SHP77 (cell line): ENCODE measurements around the gene TWIST1.

ENCODE experiments used
- DNase-seq, 2 experiments: peaks; one replicate each; lab custom pipeline; 2025; lab: John Stamatoyannopoulos, UW

TWIST1 gene

DNA sequence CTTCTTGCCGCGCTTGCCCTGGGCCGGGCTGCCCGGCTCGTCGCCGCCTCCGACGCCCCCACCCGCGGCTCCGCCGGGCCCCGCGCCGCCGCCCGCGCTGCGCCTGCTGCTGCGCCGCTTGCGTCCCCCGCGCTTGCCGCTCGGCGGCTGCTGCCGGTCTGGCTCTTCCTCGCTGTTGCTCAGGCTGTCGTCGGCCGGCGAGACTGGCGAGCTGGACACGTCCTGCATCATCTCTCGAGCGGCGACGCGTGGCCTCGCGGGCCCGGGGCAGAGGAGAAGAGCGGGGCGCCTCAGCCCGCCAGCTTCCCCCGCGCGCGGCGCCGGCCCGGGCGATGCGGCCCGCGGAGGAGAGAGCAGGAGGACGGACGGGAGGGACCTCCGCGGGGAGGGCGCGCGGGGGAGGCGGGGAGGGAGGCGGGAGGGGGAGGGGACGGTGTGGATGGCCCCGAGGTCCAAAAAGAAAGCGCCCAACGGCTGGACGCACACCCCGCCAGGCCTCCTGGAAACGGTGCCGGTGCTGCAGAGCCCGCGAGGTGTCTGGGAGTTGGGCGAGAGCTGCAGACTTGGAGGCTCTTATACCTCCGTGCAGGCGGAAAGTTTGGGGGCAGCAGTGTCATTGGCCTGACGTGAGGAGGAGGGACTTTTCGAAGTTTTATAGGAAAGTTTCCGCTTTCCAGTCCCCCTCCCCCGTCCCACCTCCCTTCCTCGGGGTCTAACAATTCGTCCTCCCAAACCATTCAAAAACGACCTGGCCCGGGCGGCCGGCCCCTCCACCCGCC, at the start of gene TWIST1:
TSS of gene TWIST1 (minus strand) at position 546 of the 779 bp plus-strand sequence. CDS start at position 231, 315 bp downstream.
- peak; percentile 26 to 64 for DNase-seq

DNA sequence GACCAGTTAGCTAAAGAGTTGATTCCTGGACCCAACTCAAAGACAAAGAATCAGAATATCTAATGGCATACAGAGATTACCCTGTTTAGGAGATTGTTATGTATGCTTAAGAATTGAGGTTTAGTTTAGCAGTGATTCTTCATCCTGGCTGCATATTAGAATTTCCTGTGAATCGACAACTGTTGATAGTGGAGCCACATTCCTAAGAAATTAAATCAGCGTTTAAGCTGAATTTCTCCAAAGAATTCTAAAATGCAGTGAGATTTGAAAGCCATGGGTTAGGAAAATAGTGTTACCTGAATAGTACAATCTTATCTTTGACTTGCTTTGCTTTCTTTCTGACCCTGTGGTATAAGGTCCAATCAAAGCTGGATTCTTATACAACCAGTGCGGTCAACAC, 44.2 kb upstream of the TWIST1 start:
- DNase-seq: no peak

DNA sequence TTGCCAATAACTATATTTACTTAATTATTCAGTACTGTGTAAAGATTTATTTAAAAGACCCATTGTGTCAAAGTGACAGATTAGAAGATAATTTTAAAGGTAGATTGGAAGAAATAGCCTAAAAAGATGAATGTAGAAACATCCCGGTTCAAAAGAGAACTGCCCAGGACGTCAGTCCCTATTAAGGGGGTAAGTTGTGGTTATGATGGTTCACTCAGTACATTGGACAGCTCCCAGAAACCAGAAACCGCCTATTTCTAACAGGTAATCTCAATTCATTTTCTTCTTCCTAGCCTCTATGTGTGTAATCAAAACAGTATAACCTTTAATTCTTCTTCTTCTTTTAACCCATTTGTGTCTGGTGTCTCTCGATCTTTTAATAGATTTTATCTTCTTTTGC, 29.3 kb upstream of the TWIST1 start:
- no peak for DNase-seq

DNA sequence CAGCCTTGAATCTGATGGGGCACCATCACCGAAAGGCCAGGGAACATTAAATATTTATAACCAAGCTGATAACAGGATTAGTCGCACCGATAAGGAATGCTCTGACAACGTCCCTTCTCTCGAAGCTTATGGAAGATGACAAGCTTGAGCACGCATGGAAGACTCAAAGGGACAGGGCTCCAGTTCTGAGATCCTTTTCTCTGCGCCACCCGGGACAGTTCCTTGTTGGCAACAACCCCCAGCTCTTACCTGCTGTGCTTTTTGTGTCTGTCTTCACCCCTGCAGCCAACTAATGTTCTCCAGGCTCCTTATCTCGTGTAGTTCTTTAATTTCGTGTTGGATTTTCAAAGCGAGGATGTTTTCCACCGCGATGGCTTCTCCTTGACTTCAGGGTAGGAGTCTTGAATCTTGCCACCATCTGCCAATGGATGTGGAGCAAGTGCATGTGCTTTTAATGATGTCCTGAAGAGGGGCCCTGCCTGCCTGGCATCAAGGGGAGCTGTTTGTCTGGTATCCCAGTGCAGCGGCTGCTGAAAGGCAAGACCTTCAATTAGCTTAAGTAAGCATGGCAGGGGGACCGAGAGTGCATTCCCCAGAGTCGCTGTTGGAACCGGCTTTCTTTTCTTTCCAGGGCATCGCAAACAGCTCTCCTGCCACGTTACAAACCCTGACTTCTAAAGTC, 28.1 kb upstream of the TWIST1 start:
- DNase-seq: no peak

DNA sequence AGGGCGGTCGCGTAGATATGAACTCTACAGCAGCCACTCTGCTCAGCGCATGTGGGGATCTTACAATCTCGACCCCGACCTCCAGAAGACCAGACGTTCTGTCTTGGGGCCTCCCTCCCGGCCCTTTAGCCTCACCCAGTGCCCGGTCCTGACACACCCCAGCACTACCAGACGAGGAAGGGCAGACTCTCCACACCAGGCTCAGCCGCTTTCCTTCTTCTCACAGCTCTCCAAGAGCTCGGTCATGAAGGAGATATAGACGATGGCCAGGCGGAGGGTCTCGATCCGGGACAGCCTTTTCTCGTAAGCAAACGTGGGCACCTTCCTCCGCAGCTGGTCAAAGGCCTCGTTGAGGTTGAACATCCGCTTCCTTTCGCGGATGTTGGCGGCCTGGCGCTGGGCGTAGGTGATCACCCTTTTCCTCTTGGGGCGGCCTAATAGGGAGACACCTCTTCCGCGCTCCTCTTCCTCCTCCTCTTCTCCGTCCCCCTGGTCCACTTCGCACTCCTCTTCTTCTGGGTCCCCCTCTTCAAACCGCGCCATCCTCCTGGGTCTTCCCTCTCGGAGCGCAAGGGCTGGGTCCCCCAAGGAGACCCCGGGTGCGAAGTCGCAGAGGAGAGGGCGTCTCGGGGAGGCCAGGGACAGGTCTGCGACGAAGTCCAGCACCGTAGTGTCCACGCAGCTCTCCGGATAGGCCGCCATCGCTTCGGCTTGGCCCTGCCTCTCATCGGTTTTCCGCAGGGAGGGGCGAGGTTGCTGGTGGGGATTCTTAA, 27.4 kb upstream of the TWIST1 start, which contains the start of gene FERD3L:
TSS of gene FERD3L (minus strand) at position 761 of the 773 bp plus-strand sequence. CDS start at position 702, 59 bp downstream.
- no peak for DNase-seq

DNA sequence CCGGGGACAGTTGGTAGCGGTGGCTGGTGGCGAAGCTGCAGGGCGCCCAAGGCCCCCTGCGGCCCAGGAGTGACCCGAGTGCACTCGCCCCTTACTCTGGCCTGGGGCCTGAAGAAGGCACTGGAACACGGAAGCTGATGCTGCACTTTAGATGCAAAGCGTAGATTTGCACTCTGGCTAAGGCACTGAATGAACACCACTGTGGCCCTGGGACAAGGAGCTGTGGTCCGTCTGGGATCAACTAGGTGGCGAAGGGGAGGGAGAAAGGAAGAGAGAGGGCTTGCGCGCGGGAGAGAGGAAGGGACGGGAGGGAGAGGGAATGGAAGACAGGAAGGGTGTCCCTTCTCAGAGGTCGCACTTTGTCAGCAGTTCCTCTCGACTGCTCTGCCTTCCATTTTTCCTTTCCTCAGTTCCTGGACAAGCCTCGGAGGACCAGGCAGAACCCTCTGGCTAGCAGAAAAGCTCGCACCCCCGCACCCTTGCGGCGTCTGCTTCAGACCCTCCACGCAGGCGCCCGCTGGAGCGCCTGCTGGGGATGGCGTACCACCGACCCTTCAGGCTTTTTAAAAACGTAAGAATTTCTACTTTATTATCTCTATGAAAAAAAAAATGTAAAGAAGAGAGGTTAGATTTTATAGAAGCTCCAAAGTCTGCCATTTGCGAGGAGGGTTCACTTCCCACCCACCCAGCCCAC, 26.6 kb upstream of the TWIST1 start:
- DNase-seq: no peak

DNA sequence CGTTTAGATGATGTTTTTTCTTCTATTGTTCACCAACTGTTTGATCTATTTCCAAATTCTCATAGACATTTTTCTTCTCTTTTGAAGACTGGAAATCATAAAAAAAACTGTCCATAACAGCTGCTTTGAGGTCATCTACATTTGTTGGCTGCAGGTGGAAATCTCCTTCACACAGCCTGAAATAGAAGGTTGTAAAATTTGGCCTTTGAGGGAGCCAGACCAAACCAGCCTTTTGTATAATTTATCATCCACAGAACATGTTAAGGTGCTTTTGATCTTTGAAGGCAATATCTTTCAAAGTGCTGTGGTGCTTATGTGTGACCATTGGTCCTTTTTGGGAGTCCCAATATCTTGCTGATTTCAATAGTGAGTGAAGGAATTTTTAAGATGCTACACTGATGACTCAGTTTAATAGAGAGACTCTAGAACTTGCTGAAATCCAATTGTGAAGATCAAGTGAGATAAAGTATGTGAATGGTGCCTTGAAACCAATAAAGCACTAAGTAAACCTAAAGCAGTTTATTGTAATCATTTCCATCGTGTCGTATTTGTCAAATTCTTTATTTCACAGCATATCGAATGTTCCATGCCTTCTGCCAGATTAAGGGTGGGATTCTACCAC, 22.4 kb upstream of the TWIST1 start:
- DNase-seq: no peak

DNA sequence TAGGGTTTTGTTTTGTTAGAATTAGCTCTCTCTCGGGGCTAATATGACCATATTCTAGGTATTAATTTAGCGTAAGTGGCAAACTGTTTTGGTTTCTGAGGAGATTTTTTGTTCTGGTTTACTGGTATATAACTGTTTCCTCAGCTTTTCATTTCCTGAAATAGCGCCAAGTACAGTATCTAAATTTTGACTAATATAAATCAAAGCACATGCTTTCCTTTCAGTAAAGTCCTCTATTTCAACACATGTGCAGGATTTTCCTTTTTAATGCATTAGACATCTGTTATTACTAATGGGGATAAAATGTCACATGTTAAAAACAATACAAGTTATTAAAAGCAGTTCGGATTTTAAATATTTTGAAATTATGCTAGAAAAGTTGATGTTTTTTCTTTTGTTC, 16.4 kb upstream of the TWIST1 start:
- no peak for DNase-seq

DNA sequence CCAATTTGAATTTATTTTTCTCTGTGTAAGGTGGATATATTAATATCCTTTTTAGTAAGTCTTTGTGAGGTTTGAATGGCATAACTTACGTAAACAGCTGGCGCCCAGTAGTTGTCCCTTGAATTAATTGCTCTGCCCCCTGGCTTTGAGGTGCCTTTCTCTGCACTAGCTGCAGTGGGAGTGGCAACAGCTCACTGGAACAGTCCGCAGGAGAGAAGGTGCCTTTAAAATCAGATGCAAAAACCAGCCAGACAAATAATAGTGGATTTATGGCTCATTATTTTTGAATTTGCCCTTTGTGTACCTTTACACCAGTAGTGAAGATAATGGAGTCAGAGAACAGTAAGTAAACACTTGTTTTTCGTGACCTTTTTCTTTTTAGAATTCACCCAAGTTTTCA, 16.0 kb upstream of the TWIST1 start:
- DNase-seq: peak in 1 of 2 experiments; percentile 35

DNA sequence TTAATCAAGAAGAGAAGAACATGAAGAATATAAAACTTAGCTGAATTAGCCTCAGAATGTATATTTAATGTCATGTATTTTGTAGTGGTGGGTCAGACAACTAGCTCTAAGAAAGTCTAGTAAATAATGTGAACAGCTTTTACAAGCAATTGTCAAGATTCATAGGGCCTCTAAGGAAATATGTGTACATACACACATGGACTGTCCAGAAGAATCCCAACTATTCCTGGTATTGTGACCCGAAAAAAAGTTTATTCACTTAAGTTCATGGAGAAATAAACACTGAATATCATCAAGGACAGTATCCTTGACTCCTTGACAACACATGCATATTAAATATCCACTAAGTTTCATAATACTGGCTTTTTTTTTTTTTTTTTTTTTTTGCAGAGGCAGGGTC, 11.4 kb upstream of the TWIST1 start:
- DNase-seq: no peak

DNA sequence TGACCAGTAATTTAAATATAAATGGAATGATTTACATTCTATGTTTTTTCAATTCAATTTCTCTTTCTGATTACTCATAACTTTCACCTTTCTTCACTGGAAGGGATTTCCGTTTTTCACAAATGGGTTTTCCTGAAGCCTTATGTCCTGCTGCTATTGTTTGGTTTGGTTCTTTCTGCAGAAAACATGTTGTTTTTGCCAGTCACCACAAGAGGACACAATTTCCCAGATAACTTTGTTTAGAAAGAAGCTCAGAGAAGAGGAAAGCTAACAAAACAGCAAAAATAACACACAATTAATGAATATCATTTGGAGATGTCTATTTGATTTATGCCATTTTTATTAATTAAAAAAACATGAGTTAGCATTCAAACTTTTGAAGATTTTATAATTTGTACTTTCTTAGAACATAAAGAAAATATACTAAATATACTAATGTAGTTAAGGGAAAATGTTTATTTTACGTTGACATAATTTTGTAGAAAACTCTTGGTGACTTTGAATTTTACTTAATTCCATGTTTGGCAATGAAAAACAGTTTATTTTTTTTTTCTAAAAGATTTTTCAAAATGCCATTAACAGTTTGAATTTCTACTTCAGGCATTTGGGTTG, 4.6 kb upstream of the TWIST1 start:
- DNase-seq: peak; percentile 32 to 57

DNA sequence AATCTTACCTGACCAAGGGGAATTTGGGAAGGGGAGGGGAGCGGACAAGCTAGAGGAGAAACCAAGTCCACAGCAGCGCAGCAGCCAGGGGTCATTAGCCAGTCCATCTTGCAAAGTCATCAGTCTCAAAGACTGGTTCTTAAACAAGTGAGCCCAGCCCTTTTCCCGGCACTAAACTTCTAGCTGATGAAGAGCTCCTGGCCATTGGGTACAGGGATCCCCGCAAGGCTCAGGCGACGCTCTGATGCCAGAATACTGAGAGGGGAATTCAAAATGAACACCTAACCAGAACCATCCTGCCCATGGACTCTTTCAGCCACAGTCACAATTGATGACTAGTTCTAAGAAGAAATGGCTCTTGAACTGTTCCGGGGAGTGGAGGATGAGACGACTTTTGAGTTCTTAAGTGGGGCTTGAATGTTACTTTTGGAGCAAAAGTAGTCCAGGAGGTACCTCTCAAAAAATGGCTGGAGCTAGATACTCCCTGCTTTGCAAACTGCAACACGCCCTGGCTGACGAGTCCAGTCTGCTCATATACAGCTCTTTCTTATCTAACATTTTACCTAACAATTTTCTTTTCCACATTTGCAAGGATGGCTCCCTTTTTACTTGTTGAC, 2.5 kb upstream of the TWIST1 start:
- no peak for DNase-seq

DNA sequence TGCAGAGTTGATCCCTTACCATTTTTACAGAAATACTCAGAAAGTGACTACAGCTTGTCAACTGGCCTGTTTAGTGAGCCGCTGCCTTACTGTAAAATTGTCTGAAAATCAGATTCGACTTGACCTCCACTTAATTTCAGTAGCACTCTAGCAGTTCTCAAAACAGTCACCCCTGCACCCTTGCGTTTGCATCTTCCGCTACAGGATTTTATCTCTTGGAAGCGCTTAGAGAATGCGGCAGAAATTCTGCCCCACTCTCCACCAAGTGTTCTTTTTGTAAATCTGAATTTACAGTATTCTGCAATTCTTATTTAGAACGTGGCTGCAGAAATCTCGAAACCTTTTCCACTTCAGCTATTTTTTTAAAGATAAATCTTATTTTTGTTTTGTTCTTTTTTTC, 1.9 kb upstream of the TWIST1 start:
- DNase-seq: no peak

DNA sequence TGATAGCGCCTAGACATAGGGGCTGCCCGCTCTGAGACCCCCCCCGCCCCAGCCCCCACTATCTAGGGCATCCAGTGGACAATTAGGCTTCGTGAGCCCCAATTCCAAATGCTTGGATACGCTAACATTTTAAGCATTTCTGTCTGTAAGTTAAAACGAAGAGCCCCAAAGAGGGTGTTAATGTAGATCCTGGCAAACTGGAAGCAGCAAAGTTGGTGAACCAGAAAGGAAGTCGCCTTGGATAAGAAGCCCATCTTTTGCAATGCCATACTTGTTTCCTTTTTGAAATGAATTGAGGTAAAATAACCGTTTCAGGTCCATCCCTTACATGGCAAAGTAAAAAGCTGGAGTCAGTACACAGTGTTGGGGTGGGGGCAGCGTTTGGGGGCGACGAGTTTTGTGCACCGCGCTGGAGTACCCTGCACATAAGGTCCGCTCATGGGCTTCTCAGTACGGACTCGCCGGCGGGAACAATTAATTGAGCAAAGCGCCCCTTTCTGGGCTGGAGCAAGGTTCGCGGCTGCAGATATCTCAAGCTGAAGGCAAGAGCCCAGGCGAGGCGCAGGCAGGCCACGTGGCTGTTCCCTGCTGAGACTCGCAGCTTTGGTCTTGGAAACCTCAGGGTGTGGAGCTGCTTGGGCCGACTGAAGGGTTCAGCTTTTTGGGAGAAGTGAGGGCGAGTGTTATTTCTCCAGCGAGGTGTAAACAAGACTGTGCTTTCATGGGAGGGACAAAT, 1.4 kb upstream of the TWIST1 start:
- no peak for DNase-seq

DNA sequence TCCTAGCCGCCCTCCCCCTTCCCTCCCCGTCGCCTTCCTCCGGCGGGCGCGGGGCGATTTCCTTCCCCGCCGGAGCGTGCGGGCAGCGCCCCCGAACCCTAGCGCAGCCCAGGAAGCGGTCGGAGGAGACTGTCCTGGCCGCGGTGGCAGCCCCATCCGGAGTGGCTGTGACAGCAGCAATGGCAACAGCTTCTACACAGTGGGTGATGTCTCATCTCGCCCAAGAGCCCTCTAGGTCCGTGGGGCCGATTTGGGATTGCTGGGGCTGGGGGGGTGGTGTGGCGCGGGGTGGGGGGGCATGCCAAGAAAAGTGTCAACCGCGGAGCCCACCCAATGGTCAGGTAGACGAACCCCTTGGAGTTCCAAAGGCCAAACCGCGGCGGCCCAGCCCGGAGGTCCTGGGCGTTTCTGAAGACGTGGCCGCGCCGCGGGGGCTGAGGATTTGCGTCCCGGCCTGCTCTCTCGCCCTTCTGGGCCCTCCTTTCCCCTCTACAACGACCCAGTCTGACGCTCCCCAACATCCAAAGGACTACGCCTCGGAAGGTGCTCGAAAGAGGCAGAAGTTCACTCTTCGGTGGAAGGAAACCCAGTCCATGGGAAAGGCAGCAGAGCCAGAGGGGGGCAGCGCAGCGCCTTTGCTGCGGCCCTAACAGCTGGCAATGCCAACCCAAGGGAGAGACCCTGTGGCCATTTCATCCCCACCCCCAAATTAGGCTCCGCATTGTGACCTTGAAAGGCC, 603 bp upstream of the TWIST1 start:
- DNase-seq: no peak

DNA sequence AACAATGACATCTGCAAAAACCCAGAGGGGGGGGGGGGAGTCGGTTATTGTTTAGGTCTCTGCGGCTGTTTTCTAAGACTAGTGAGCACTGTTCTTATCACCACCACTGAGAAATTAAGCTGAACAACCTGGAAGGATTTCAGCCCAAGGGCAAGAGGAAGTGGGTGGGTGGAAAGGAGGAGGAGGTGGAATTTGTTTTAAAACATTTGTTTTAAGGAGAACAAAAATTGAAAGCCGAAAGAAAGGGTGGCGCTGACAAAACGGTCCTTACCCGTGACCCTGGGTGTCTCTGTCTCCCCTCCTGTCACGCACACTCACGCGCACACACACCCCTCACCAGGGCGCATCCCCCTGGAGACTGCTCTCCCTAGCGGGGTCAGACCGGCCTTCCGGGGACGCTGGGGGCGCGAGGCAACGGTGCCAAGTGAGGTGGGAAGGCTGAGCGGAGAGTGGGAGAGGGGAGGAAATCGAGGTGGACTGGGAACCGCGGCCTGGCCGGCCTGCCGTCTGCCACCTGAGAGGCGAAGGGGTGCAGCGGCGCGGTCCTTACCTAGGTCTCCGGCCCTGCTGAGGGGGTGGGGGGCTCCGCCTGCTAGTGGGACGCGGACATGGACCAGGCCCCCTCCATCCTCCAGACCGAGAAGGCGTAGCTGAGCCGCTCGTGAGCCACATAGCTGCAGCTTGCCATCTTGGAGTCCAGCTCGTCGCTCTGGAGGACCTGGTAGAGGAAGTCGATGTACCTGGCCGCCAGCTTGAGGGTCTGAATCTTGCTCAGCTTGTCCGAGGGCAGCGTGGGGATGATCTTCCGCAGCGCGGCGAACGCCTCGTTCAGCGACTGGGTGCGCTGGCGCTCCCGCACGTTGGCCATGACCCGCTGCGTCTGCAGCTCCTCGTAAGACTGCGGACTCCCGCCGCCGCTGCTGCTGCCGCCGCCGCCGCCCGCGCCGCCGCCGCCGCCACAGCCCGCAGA, 1.0 kb downstream of the TWIST1 start:
- peak in 1 of 2 experiments; percentile 58 for DNase-seq

DNA sequence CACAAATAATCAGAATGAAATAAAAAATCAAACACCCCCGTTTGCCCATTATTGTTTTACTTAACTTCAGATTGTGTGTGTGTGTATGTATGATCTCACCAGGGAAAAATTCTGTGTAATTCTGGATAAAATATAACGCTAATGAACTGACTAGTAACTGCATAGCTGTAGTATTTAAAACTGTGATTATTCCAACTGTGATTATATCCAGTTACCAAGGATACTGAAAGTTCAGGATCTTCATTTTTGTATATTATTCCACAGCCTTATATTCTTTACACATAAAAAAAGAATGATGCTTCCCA, 2.9 kb downstream of the TWIST1 start:
- no peak for DNase-seq

DNA sequence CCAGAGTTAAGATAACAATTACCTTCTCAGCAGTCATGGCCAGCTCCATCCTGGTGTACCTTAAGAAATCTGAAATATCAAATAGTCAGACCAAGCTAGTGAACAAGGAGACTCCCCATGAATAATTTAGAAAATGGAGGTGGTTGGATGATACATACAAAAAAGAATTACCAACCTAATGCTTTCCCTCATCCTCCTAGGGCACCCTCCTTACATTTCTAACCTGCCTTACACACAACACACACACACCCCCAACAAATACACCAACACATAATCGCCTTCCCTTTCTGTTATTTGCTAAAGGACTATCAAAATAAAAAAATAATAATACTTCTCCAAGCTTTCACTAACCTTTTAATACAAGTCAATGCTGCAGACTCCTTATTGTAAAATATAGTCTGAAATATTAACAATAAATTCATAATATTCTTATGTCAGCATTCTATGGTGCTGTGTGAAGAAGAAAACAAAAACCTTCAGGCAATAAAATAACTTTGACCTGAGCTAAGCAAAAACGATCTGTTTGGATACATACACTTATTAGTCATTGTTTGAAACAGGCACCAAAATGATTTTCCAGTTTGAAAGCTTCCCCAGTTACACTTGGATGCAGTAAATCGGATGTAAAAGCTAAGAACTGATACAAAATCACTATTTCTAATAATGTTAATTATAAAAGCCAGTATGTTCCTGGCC, 3.4 kb downstream of the TWIST1 start:
- no peak for DNase-seq
